Measurements from ENCODE around the gene METTL22.

Gene METTL22, protein sequence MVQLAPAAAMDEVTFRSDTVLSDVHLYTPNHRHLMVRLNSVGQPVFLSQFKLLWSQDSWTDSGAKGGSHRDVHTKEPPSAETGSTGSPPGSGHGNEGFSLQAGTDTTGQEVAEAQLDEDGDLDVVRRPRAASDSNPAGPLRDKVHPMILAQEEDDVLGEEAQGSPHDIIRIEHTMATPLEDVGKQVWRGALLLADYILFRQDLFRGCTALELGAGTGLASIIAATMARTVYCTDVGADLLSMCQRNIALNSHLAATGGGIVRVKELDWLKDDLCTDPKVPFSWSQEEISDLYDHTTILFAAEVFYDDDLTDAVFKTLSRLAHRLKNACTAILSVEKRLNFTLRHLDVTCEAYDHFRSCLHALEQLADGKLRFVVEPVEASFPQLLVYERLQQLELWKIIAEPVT

DNA sequence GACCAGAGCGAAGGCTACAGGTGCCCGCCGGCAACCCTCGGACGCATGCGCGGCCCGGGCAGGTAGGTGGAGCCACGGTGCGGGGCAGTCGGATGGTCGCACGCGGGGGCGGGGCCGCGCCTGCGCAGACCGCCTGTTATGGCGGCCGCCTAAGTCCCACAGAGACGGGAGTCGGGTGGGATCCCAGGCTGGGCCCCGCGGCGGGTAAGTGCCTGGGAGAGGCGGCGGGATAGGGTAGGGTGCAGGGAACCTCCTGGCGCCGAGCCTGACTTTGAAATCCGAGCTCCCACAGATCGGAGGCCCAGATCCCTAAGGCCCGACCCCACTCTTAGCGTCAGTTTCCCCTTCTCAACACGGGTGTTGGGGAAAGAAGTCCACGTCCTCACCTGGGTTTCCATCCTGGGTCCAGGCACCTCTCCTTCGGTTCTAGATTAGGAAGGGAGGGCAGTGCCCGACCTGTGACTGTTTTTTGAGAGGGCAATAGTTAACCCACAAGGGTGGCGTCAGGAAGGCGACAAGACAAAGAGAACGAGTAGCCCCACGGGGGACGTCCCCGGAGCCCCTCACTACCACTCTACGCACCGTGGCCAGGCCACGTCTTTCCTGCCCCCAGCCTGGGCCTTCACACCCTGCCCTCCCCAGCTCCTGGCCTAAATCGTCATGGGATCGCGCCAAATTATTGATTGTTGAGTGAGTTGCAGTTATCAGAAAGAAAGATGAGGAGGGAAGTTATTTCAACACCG is at the start of gene METTL22:
Gene METTL22 (plus strand): TSS at position 127 of the 743 bp plus-strand sequence. CDS start 3,968 bp downstream, outside the sequence.
- H3K4me1 ChIP-seq (ENCODE audit: control insufficient read depth, insufficient read depth, low read length) = peaks cover 11% of the 10 kb centered on the region
- H3K27me3 ChIP-seq (replicated peaks; ENCODE audit: control insufficient read depth, insufficient read depth, low read length) = no peaks in the 10 kb centered on the region
- H3K4me3 ChIP-seq (ENCODE audit: low read length) = peak within 1 kb of the TSS; percentile 98
- peak; percentile 95 for DNase-seq (ENCODE audit: low read depth)
- H3K9me3 ChIP-seq (ENCODE audit: control insufficient read depth, low read length) = no peaks in the 10 kb centered on the region
- H3K36me3 ChIP-seq (ENCODE audit: control insufficient read depth, insufficient read depth, low read length, severe bottlenecking) = peaks cover 11% of the 10 kb centered on the region
- peak within 1 kb of the TSS; percentile 99 for H3K9ac ChIP-seq (ENCODE audit: low read length)

DNA sequence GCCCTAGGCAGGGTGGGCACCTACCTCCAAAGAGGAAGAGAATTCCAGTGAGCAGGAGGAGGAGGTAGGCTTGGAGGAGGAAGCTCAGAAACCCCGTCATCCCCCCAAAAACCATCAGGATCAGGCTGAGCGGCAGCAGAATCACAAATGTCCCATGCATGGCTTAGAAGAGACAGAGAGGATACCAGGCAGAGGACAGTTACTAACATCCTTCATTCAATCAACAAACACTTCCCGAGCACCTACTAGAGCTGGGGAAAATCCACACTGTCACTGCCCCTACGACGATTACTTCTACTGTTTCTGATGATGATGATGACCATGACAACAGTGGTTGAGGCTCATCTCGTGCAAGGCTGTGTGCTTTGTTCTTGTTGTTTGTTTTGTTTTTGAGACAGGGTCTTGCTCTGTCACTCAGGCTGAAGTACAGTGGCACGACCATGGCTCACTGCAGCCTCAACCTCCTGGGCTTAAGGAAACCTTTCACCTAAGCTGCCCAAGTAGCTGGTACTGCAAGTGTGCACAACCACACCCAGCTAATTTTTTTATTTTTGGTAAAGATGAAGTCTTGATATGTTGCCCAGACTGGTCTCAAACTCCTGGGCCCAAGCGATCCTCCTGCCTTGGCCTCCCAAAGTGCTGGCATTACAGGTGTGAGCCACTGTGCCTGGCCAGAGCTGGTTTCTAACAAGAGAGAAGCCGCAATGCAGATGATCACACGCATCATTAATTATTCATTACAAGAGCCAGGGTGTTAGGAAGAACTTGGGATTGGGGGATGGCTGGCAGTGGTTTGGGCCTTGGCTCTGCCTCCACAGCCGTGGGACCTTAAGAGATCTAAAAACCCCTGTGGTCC is 49.2 kb upstream of the METTL22 start:
- H3K9me3 ChIP-seq (ENCODE audit: control insufficient read depth, low read length) = no peaks in the 10 kb centered on the region
- no peak overlapping the region for H3K4me3 ChIP-seq (ENCODE audit: low read length)
- peaks cover 50% of the 10 kb centered on the region for H3K27me3 ChIP-seq (replicated peaks; ENCODE audit: control insufficient read depth, insufficient read depth, low read length)
- no peak overlapping the region for H3K9ac ChIP-seq (ENCODE audit: low read length)
- DNase-seq (ENCODE audit: low read depth) = no peak
- H3K36me3 ChIP-seq (ENCODE audit: control insufficient read depth, insufficient read depth, low read length, severe bottlenecking) = no peaks in the 10 kb centered on the region
- H3K4me1 ChIP-seq (ENCODE audit: control insufficient read depth, insufficient read depth, low read length) = peaks cover 4% of the 10 kb centered on the region

DNA sequence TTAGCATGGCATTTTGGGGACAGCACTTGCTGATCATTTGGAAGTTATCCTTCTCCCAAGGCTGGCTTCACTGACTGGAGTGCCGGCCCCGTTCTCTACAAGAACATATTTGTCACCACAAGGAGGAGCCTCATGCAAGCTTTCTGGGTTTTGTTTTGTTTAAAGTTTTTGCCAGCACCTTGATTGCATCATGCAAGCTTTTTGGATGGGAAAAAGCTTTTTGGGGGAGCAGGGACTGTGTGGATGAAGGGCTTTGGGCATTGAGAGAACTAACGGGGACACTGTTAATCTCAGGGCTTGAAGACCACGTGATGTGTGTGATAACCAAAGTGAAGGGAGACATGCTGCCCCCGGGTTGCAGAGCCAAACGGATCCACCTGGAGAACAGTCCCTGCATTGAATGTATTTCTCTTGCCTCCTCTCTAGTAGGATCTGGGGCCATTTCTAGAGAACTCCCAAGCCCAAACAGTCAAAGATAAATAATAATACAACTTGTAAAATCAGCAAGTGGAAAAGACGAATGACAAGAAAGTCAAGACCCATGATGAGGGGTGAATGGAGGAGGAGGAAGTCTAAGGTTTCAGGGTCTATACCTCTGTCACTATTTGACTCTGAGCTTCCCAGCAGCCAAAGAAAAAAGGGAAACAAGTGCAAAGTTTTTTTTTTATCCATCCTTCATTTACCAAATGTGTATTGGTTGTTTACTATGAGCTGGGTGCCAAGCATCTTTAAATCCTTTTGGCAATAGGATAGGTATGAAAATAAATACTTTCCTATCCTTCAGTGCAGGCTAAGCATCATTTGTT is 48.4 kb upstream of the METTL22 start:
- H3K9me3 ChIP-seq (ENCODE audit: control insufficient read depth, low read length) = no peaks in the 10 kb centered on the region
- DNase-seq (ENCODE audit: low read depth) = peak; percentile 49
- H3K4me1 ChIP-seq (ENCODE audit: control insufficient read depth, insufficient read depth, low read length) = peaks cover 4% of the 10 kb centered on the region
- no peak overlapping the region for H3K4me3 ChIP-seq (ENCODE audit: low read length)
- H3K9ac ChIP-seq (ENCODE audit: low read length) = no peak overlapping the region
- peaks cover 51% of the 10 kb centered on the region for H3K27me3 ChIP-seq (replicated peaks; ENCODE audit: control insufficient read depth, insufficient read depth, low read length)
- H3K36me3 ChIP-seq (ENCODE audit: control insufficient read depth, insufficient read depth, low read length, severe bottlenecking) = no peaks in the 10 kb centered on the region

DNA sequence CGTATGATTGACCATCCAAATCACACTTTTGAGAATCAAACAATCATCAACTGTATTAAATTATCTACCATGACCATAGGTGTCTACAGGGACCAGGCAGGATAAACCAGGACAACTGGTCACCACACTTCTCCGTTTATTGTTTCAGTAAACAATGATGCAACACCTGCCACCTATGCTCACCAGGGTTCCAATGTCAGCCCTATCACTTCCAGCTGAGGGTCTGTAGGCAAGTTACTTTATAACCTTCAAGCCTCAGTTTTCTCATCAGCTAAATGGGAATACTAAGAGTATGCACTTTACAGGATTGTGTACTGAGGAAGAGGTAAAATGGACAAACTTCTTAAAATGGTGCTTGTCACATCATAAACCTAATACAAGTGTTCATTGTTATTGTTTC is 46.1 kb upstream of the METTL22 start:
- Histone ChIP-seq H3K27me3 (replicated peaks; ENCODE audit: control insufficient read depth, insufficient read depth, low read length) (peaks cover 44% of the 10 kb centered on the region), H3K4me3 (ENCODE audit: low read length) (no peak overlapping the region), H3K4me1 (ENCODE audit: control insufficient read depth, insufficient read depth, low read length) (peaks cover 4% of the 10 kb centered on the region)

DNA sequence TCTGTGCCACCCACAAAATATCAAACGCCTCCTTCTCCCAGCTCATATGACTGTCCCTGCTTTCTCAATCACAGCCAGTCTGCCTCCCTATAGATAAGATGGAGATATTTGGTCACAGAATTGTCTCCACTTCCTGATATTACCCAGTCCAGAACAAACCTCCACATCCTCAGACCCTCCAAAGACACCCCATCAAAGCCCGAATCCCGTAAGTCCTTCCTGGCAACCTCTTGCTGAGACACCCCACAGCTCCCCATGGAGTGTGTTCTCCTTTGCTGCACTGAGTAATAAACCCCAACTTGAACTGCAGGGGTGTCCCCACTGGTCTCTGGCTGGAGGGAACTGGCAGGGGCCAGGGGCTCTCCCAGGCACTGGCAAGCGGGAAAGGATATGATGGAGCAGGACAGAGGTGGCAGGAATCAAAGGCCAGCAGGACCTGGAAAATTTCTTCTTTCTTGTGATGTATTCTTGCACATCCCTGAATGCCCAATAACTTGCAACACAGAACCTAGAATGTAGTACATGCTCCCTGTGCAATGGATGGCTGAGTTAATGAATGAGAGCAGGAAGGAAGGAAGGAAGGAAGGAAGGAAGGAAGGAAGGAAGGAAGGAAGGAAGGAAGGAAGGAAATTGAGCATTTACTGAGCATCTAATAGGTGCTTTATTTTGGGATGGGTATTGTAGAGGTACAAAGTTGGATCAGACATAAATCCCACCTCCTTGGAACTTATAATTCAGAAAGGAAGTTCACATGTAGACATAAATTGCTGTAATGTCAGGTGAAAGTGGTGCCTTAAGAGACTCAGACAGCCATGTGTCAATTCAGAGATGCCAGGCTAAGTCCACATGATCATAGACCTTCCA is 45.1 kb upstream of the METTL22 start:
- H3K4me1 ChIP-seq (ENCODE audit: control insufficient read depth, insufficient read depth, low read length) = no peaks in the 10 kb centered on the region
- no peaks in the 10 kb centered on the region for H3K36me3 ChIP-seq (ENCODE audit: control insufficient read depth, insufficient read depth, low read length, severe bottlenecking)
- H3K9ac ChIP-seq (ENCODE audit: low read length) = no peak overlapping the region
- H3K4me3 ChIP-seq (ENCODE audit: low read length) = no peak overlapping the region
- no peaks in the 10 kb centered on the region for H3K9me3 ChIP-seq (ENCODE audit: control insufficient read depth, low read length)
- peaks cover 44% of the 10 kb centered on the region for H3K27me3 ChIP-seq (replicated peaks; ENCODE audit: control insufficient read depth, insufficient read depth, low read length)
- DNase-seq (ENCODE audit: low read depth) = no peak

More for the DNA sequence above, 46.1 kb upstream of the METTL22 start:
- no peak overlapping the region for H3K9ac ChIP-seq (ENCODE audit: low read length)
- H3K36me3 ChIP-seq (ENCODE audit: control insufficient read depth, insufficient read depth, low read length, severe bottlenecking) = no peaks in the 10 kb centered on the region
- no peak for DNase-seq (ENCODE audit: low read depth)
- H3K9me3 ChIP-seq (ENCODE audit: control insufficient read depth, low read length) = no peaks in the 10 kb centered on the region

DNA sequence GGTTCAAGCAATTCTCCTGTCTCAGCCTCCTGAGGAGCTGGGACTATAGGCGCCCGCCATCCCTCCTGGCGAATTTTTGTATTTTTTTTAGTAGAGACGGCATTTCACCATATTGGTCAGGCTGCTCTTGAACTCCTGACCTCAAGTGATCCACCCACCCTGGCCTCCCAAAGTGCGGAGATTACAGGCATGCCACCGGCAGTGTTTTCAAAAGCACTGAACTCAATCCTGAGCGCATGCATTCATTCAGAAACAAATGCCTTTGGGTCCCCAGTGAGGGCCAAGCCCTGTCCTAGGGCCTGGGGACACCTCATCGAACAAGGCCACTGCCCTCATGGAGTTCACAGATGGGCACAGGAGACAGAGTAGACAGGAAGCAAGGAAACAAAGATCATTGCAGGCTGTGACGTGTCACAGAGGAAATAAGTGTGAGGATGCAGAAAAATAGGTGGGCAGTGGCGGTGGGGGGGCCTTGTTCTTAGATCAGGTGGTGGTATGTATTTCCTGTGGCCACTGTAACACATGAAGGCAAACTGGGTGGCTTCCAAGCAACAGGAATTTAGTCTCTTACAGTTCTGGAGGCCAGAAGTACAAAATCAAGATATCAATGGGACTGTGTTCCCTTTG is 43.7 kb upstream of the METTL22 start:
- Histone ChIP-seq H3K4me1 (ENCODE audit: control insufficient read depth, insufficient read depth, low read length) (no peaks in the 10 kb centered on the region), H3K9me3 (ENCODE audit: control insufficient read depth, low read length) (no peaks in the 10 kb centered on the region), H3K4me3 (ENCODE audit: low read length) (no peak overlapping the region), H3K9ac (ENCODE audit: low read length) (no peak overlapping the region), H3K27me3 (replicated peaks; ENCODE audit: control insufficient read depth, insufficient read depth, low read length) (peaks cover 44% of the 10 kb centered on the region), H3K36me3 (ENCODE audit: control insufficient read depth, insufficient read depth, low read length, severe bottlenecking) (no peaks in the 10 kb centered on the region)
- no peak for DNase-seq (ENCODE audit: low read depth)

DNA sequence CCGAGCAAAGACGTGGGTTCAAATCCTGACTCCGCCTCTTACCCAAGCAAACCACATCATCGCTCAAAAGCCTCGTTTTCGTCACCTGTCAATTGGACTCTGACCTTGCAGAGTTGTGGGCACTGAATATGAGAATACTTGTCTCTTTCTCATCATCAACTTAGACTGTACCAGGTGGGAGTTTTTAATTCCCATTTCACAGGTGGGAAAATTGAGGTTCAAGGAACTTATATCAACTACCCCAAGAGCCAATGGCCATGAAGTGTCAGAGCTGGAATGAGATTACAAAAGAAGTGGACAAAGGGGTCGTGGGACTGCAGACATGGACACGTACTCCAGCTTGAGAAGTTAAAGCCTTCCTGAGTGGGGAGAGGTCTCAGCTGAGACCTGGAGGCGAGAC is 41.9 kb upstream of the METTL22 start:
- H3K4me1 ChIP-seq (ENCODE audit: control insufficient read depth, insufficient read depth, low read length) = no peaks in the 10 kb centered on the region
- no peak for DNase-seq (ENCODE audit: low read depth)
- H3K36me3 ChIP-seq (ENCODE audit: control insufficient read depth, insufficient read depth, low read length, severe bottlenecking) = no peaks in the 10 kb centered on the region
- H3K9ac ChIP-seq (ENCODE audit: low read length) = no peak overlapping the region
- H3K9me3 ChIP-seq (ENCODE audit: control insufficient read depth, low read length) = no peaks in the 10 kb centered on the region
- H3K4me3 ChIP-seq (ENCODE audit: low read length) = no peak overlapping the region
- peaks cover 34% of the 10 kb centered on the region for H3K27me3 ChIP-seq (replicated peaks; ENCODE audit: control insufficient read depth, insufficient read depth, low read length)

DNA sequence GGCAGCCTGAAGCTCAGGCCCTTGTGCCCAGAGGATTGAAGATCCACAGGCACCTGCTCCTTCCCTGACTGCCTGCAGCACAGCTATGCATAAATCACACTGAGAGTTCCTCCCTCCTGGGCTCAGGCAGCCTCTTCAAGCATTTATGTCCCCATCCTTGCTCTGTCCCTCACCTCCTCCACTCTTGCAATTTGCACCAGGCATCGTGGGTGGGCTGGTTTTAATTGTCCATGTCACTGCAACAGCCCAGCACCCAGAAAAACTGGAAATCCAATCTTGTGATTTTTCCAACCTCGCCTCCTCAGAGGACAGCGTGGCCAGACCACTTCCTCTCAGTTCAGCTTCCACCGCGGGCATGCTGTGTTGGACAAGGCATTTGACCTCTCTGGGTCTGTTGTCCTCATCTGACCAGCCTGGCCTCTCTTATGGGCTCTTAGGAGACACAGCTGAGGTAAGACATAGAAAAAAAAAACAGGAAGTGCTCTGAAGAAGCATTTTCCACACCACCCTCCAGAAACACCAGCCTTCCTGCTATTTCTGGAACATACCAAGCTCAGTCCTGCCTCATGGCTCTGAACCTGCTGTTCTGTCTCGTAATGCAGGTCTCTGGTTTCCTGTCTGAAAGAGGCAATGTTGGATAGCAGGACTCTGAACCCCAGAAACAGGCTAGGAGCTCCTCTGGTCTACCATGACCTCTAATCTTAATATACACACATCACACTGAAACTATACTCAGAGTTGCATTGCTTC is 39.5 kb upstream of the METTL22 start:
- Histone ChIP-seq H3K36me3 (ENCODE audit: control insufficient read depth, insufficient read depth, low read length, severe bottlenecking) (no peaks in the 10 kb centered on the region), H3K9ac (ENCODE audit: low read length) (no peak overlapping the region), H3K4me3 (ENCODE audit: low read length) (no peak overlapping the region), H3K27me3 (replicated peaks; ENCODE audit: control insufficient read depth, insufficient read depth, low read length) (peaks cover 13% of the 10 kb centered on the region), H3K4me1 (ENCODE audit: control insufficient read depth, insufficient read depth, low read length) (no peaks in the 10 kb centered on the region), H3K9me3 (ENCODE audit: control insufficient read depth, low read length) (no peaks in the 10 kb centered on the region)
- no peak for DNase-seq (ENCODE audit: low read depth)

DNA sequence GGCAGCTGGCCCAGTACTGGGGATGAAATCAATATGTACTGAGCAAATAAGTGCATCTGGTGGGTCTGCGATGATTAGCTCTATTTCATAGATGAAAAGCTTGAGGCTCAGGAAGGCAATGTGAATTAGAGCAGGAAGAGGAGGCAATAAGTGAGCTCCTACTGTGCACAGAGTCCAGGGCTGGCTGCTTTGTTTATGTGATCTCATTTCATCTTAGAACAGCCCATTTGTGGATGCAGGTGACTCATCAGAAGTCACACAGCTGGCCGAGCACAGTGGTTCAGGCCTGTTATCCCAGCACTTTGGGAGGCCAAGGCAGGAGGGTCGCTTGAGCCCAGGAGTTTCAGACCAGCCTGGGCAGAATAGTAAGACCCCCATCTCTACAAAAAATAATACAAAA is 38.3 kb upstream of the METTL22 start:
- H3K36me3 ChIP-seq (ENCODE audit: control insufficient read depth, insufficient read depth, low read length, severe bottlenecking) = no peaks in the 10 kb centered on the region
- no peak overlapping the region for H3K9ac ChIP-seq (ENCODE audit: low read length)
- no peaks in the 10 kb centered on the region for H3K9me3 ChIP-seq (ENCODE audit: control insufficient read depth, low read length)
- no peaks in the 10 kb centered on the region for H3K4me1 ChIP-seq (ENCODE audit: control insufficient read depth, insufficient read depth, low read length)
- DNase-seq (ENCODE audit: low read depth) = no peak
- H3K4me3 ChIP-seq (ENCODE audit: low read length) = no peak overlapping the region
- peaks cover 19% of the 10 kb centered on the region for H3K27me3 ChIP-seq (replicated peaks; ENCODE audit: control insufficient read depth, insufficient read depth, low read length)
